Loucy (cell line): ENCODE data around the gene MRPL20.

Source experiments
- EZH2phosphoT487 ChIP-seq: fragments of 200-600 bp; IDR thresholded peaks from 2 replicates; pipeline ENCODE4 v1.6.1; 2018; ENCODE audit warnings: antibody characterized with exemption, mild to moderate bottlenecking, moderate library complexity, borderline replicate concordance
- TF ChIP-seq, protein P1 (sequence below): fragments of 200-600 bp; sonication (generic); conservative IDR thresholded peaks from 2 replicates; pipeline ENCODE4 v1.5.1; 2014; ENCODE audit warnings: mild to moderate bottlenecking, antibody characterized with exemption, low read length

DNA sequence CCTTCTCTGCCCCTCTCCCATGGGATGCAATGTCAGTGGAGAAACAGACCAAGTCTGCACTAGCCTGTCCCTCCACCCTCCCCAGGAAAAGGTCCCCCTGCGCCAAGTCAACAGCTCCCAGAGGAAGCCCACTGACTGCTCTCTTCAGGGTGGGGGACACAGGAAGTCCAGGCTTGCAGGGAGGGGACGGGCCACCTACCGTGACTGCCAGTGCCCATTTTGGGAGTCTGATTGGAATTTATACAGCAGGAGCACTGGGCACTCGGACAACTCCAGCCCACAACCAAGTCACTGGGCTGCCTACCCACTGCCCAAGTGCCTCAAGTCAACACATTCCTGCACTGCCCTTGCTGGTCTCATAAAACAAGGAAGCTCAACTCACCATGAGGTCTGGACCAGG lies 14.1 kb downstream of the MRPL20 start:
- TF ChIP-seq, protein P1, sequence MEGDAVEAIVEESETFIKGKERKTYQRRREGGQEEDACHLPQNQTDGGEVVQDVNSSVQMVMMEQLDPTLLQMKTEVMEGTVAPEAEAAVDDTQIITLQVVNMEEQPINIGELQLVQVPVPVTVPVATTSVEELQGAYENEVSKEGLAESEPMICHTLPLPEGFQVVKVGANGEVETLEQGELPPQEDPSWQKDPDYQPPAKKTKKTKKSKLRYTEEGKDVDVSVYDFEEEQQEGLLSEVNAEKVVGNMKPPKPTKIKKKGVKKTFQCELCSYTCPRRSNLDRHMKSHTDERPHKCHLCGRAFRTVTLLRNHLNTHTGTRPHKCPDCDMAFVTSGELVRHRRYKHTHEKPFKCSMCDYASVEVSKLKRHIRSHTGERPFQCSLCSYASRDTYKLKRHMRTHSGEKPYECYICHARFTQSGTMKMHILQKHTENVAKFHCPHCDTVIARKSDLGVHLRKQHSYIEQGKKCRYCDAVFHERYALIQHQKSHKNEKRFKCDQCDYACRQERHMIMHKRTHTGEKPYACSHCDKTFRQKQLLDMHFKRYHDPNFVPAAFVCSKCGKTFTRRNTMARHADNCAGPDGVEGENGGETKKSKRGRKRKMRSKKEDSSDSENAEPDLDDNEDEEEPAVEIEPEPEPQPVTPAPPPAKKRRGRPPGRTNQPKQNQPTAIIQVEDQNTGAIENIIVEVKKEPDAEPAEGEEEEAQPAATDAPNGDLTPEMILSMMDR, result no peak
- TF ChIP-seq EZH2phosphoT487, result no peak
